Measurements from ENCODE around the gene SCT.

The SCT gene

GRCh38 chr11:581752-582151, 45.2 kb downstream of the SCT start:
- no peak for DNase-seq

DNA sequence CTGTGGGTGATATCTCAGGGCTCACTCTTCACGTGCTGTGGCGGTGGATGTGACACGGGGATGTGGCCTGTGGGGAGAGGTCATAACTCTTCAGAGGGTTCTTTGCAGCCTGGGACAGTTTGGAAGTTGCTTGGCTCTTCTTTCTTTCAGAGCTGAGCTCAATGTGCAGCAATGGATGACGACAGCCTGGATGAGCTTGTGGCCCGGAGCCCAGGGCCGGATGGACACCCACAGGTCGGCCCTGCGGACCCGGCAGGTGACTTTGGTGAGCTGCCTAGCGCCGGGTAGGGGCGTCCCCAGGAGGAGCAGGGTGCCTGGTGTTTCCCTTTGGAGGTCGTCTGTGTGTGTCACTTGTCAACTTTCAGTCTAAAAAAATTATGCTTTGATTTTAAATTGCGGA, 45.6 kb downstream of the SCT start:
- DNase-seq, result no peak

GRCh38 chr11:579830-580601, 47.0 kb downstream of the SCT start:
- DNase-seq, result no peak

GRCh38 chr11:578276-579035, 48.5 kb downstream of the SCT start:
- DNase-seq, result no peak

- DNase-seq, result no peak
Measured at GRCh38 chr11:577611-577894, 49.4 kb downstream of the SCT start.

GRCh38 chr11:576811-577610, 50.0 kb downstream of the SCT start:
- no peak for DNase-seq
